NT2/D1 (cell line): ENCODE measurements around the gene SEC24A.

ENCODE experiments used
- YY1 ChIP-seq: IDR thresholded peaks from 2 replicates; pipeline ENCODE4 v1.6.1; 2011; ENCODE audit not compliant: insufficient read length, insufficient read depth
- ZNF274 ChIP-seq: IDR thresholded peaks from 2 replicates; pipeline ENCODE4 v1.6.1; 2011; ENCODE audit warnings: mild to moderate bottlenecking, low read depth, low read length

- TF ChIP-seq ZNF274 = no peak
- no peak for TF ChIP-seq YY1
These were observed 76.3 kb downstream of the SEC24A start for GRCh38 chr5:134724872-134725271.
